IPS-18a (cell line): Measurements from ENCODE around the gene GSAP.

Experiments
- H3K27ac ChIP-seq: one replicate; pipeline ENCODE4 v1.5.1; 2013; ENCODE audit warnings: low read length
- H3K27me3 ChIP-seq: one replicate; pipeline ENCODE4 v1.6.1; 2013; ENCODE audit warnings: mild to moderate bottlenecking, low read length; ENCODE audit not compliant: control insufficient read depth, insufficient read depth
- H3K36me3 ChIP-seq: one replicate; pipeline ENCODE4 v1.6.1; 2013; ENCODE audit warnings: low read depth, low read length; ENCODE audit not compliant: control insufficient read depth
- H3K4me1 ChIP-seq: one replicate; pipeline ENCODE4 v1.6.1; 2013; ENCODE audit warnings: low read depth, low read length; ENCODE audit not compliant: control insufficient read depth
- H3K4me3 ChIP-seq: one replicate; pipeline ENCODE4 v1.5.1; 2013; ENCODE audit warnings: low read length
- H3K9ac ChIP-seq: one replicate; pipeline ENCODE4 v1.6.1; 2013; ENCODE audit warnings: mild to moderate bottlenecking, low read length, moderate library complexity
- H3K9me3 ChIP-seq: one replicate; pipeline ENCODE4 v1.6.1; 2013; ENCODE audit warnings: low read depth, low read length; ENCODE audit not compliant: control insufficient read depth

Gene GSAP

DNA sequence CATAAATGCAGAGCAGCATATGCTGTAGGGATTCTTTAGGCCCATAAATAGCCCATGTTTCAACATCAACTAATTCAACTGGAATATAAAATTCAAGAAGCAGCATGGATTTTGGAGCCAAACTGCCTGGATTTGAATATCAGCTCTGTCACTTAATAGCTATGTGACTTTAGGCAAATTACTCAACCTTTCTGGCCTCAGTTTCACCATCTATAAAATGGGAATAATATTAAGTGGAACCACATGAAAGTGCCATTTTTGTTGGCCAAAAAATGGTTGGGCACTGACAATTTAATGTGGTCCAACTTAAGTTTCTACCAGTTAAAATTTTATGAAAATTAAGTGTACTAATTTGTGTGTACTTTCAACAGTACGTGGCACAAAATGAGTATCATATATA, 98.1 kb downstream of the GSAP start:
- no peaks in the 10 kb centered on the region for H3K36me3 ChIP-seq
- no peak overlapping the region for H3K27ac ChIP-seq
- no peaks in the 10 kb centered on the region for H3K9me3 ChIP-seq
- H3K27me3 ChIP-seq: no peaks in the 10 kb centered on the region
- no peaks in the 10 kb centered on the region for H3K4me1 ChIP-seq
- no peak overlapping the region for H3K4me3 ChIP-seq
- H3K9ac ChIP-seq: no peak overlapping the region

DNA sequence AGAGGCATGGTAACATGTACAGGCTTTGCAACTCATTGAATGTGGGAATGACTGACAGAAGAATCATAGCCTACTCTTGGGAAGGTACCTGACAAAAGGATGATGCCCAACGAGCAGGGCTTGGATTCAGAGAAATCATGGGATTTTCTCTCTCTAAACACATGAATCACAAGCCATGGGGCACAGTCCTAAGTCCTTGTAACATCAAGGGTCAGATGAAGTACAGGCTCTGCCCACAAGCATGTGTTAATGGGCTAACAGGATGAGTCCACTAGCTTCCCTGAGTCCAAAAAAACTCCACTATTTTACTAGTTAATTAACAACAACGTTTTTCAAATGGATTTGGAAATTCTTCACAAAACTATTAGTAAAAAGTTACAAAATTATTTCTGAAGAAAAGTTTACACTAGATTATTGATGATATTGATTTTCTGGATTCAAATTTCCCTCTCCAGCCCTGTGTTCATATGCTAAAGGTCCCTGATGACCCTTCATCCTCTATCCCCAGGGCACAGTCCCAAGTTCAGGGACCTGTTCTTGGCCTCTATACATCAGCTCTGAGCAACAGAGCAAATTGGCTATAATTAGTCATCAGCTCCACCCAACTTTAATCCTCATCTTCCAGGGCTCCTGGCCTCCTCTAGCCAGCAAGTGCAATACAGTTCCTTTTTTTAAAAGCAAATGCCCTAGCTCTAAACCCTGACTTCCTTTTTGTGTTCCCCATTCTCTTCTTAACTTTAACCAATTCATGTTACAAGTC, 99.8 kb downstream of the GSAP start:
- Histone ChIP-seq H3K4me3 (no peak overlapping the region), H3K4me1 (no peaks in the 10 kb centered on the region), H3K27ac (no peak overlapping the region), H3K9ac (no peak overlapping the region), H3K27me3 (no peaks in the 10 kb centered on the region), H3K9me3 (no peaks in the 10 kb centered on the region), H3K36me3 (no peaks in the 10 kb centered on the region)

DNA sequence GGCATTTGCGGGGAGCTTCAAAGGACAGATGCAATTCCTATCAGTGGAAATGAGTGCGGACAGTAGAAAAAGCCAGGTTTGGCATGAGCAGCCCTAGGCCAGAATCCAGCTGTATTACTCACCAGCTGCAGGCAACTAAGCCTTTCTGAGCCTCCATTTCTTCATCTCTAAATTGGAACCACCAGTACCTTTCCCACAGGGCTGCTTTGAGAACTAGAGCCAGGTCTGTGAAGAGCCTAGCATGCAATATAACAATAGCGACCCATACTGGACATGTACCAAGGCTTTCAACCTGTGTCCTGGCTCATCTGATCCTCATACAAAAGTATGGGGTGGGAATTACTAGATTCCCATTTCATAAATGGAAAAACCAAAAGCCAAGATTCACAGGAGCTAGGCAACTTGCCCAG, 101.0 kb downstream of the GSAP start:
- H3K4me1 ChIP-seq: no peaks in the 10 kb centered on the region
- no peak overlapping the region for H3K27ac ChIP-seq
- no peaks in the 10 kb centered on the region for H3K27me3 ChIP-seq
- no peak overlapping the region for H3K9ac ChIP-seq
- H3K9me3 ChIP-seq: no peaks in the 10 kb centered on the region
- H3K4me3 ChIP-seq: no peak overlapping the region
- no peaks in the 10 kb centered on the region for H3K36me3 ChIP-seq

DNA sequence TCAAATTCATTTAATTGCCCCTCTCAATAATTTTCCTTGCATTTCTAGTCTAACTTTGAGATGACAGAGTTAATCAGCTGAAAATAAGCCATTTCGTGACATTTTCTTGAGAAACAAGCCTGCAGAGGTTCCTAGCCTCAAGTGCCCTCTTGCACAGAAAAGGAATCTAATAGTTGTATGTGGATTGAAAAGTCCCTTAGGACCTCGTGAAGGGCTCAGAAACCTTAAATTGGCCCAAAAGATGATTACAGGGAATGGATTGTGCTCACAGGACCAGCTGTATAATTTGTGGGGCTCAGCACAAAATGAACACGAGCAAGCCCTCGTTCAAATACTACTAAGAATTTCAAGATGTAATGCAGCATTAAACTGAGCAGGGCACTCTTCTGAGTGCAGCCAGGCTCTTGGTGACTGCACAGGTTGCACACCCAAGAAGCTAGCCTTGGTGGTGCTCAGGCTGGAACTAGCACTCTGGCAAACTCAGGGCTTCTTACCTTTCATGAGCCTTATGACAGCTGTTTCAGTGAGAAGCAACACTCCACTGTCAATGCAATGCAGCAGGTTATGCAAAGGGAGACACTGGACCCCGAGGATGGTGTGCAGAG, 102.2 kb downstream of the GSAP start:
- Histone ChIP-seq H3K4me1 (no peaks in the 10 kb centered on the region), H3K36me3 (no peaks in the 10 kb centered on the region), H3K27ac (no peak overlapping the region), H3K9me3 (no peaks in the 10 kb centered on the region), H3K27me3 (no peaks in the 10 kb centered on the region), H3K9ac (no peak overlapping the region), H3K4me3 (no peak overlapping the region)

GRCh38 chr7:77313085-77313484, 103.1 kb downstream of the GSAP start:
- no peaks in the 10 kb centered on the region for H3K9me3 ChIP-seq
- no peak overlapping the region for H3K9ac ChIP-seq
- no peak overlapping the region for H3K27ac ChIP-seq
- no peaks in the 10 kb centered on the region for H3K36me3 ChIP-seq
- H3K4me1 ChIP-seq: no peaks in the 10 kb centered on the region
- no peaks in the 10 kb centered on the region for H3K27me3 ChIP-seq
- H3K4me3 ChIP-seq: no peak overlapping the region

GRCh38 chr7:77310982-77311381, 105.2 kb downstream of the GSAP start:
- H3K27me3 ChIP-seq: no peaks in the 10 kb centered on the region
- no peaks in the 10 kb centered on the region for H3K4me1 ChIP-seq
- H3K4me3 ChIP-seq: no peak overlapping the region
- H3K9me3 ChIP-seq: no peaks in the 10 kb centered on the region
- H3K36me3 ChIP-seq: no peaks in the 10 kb centered on the region
- no peak overlapping the region for H3K9ac ChIP-seq
- no peak overlapping the region for H3K27ac ChIP-seq

- Histone ChIP-seq H3K4me3 (no peak overlapping the region), H3K27ac (no peak overlapping the region), H3K9ac (no peak overlapping the region), H3K9me3 (no peaks in the 10 kb centered on the region), H3K36me3 (no peaks in the 10 kb centered on the region), H3K4me1 (no peaks in the 10 kb centered on the region), H3K27me3 (no peaks in the 10 kb centered on the region)
Measured at GRCh38 chr7:77309714-77310220, 106.4 kb downstream of the GSAP start.

DNA sequence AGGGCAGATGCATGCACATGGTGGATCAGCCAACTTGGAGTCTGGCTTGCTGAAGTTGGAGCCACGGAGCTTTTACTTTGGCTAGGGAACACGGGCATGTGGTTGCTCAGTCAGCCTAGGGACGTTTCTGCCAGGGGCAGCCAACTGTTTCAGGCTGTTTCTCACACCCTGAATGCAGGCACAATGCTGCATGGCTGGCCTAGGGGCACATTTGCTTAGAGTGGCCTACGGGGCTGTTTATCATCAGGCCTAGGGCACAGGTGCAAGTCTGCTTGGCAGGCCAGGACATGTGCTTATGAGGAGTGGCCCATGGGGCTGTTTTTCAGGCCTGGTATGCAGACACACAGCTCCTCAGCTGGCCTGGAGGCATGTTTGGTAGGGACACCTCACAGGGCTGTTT, 107.4 kb downstream of the GSAP start:
- Histone ChIP-seq H3K36me3 (no peaks in the 10 kb centered on the region), H3K27me3 (no peaks in the 10 kb centered on the region), H3K9ac (no peak overlapping the region), H3K4me3 (no peak overlapping the region), H3K27ac (no peak overlapping the region), H3K4me1 (no peaks in the 10 kb centered on the region), H3K9me3 (no peaks in the 10 kb centered on the region)

- H3K9ac ChIP-seq: no peak overlapping the region
- no peaks in the 10 kb centered on the region for H3K4me1 ChIP-seq
- H3K9me3 ChIP-seq: no peaks in the 10 kb centered on the region
- no peak overlapping the region for H3K4me3 ChIP-seq
- no peak overlapping the region for H3K27ac ChIP-seq
- H3K27me3 ChIP-seq: no peaks in the 10 kb centered on the region
- H3K36me3 ChIP-seq: no peaks in the 10 kb centered on the region
Measured at GRCh38 chr7:77306231-77307067, 109.7 kb downstream of the GSAP start.

- H3K36me3 ChIP-seq: no peaks in the 10 kb centered on the region
- H3K9ac ChIP-seq: no peak overlapping the region
- H3K27me3 ChIP-seq: no peaks in the 10 kb centered on the region
- H3K9me3 ChIP-seq: no peaks in the 10 kb centered on the region
- H3K4me1 ChIP-seq: no peaks in the 10 kb centered on the region
- no peak overlapping the region for H3K27ac ChIP-seq
- H3K4me3 ChIP-seq: no peak overlapping the region
Measured at GRCh38 chr7:77295549-77295948, 120.6 kb downstream of the GSAP start.

DNA sequence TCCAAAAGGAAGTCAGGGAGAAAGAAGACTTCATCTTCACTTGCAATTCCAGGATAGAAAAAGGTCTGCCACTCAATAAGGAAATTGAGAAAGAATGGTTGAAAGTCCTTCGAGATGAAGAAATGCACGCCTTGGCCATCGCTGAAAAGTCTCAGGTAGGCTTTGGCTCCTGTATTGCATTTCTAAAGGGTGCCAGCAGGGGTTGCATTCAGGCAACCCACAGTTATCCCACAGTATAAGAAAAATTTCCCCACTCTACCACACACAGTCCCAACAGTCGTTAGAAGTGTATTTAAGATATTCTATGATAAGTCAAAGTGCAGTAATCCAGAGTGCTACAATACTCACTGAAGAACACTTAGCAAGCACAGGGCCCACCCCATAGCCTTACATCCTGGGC, 123.1 kb downstream of the GSAP start:
- H3K9ac ChIP-seq: no peak overlapping the region
- H3K36me3 ChIP-seq: no peaks in the 10 kb centered on the region
- no peaks in the 10 kb centered on the region for H3K27me3 ChIP-seq
- no peaks in the 10 kb centered on the region for H3K9me3 ChIP-seq
- no peak overlapping the region for H3K27ac ChIP-seq
- no peak overlapping the region for H3K4me3 ChIP-seq
- no peaks in the 10 kb centered on the region for H3K4me1 ChIP-seq
